Measurements from ENCODE around the gene TRPT1. TPM values are rescaled to one million over a fixed set of nuclear protein-coding genes. Genes with fewer than 3 reads are reported as not detected.
A peak's percentile ranks its signal among the peaks of the same experiment; 100 is the strongest.

Gene TRPT1
- total RNA-seq, 1 donor from 2014 or later: 27.7 TPM

DNA sequence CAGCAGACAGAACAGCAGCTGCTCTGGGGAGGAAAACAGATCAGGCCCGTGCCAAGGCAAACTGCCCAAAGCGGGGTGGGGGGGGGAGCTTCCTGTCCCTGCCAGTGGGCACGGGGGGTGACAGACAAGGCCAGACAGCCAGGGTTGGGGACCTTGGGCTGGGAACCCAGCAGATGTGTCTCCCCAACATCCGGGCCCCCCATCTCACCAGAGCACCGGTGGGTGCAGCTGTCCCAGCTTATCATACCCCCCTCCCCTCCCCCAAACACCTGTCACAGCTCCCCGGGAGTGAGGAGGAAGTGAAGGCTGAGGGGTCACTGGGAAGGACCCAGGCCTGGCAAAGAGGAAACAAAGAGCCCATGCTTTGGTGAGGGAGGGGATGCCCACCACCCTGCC, 19.4 kb upstream of the TRPT1 start:
- Histone ChIP-seq H3K4me3 (peak overlapping the region; percentile 48 to 57), H3K36me3 (peaks cover 0 to 12% of the 10 kb centered on the region in 2 donors), H3K4me1 (peaks cover 44% of the 10 kb centered on the region), H3K27me3 (no peaks in the 10 kb centered on the region), H3K9me3 (no peaks in the 10 kb centered on the region), H3K27ac (peak overlapping the region; percentile 76)
- DNase-seq (ENCODE audit: extremely low spot score in 2 of 2): no peak
- TF ChIP-seq, protein P1, sequence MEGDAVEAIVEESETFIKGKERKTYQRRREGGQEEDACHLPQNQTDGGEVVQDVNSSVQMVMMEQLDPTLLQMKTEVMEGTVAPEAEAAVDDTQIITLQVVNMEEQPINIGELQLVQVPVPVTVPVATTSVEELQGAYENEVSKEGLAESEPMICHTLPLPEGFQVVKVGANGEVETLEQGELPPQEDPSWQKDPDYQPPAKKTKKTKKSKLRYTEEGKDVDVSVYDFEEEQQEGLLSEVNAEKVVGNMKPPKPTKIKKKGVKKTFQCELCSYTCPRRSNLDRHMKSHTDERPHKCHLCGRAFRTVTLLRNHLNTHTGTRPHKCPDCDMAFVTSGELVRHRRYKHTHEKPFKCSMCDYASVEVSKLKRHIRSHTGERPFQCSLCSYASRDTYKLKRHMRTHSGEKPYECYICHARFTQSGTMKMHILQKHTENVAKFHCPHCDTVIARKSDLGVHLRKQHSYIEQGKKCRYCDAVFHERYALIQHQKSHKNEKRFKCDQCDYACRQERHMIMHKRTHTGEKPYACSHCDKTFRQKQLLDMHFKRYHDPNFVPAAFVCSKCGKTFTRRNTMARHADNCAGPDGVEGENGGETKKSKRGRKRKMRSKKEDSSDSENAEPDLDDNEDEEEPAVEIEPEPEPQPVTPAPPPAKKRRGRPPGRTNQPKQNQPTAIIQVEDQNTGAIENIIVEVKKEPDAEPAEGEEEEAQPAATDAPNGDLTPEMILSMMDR (IDR thresholded peaks at IDR 0.05): no peak
- intact Hi-C loops (cut with DNase I): no loop called here

DNA sequence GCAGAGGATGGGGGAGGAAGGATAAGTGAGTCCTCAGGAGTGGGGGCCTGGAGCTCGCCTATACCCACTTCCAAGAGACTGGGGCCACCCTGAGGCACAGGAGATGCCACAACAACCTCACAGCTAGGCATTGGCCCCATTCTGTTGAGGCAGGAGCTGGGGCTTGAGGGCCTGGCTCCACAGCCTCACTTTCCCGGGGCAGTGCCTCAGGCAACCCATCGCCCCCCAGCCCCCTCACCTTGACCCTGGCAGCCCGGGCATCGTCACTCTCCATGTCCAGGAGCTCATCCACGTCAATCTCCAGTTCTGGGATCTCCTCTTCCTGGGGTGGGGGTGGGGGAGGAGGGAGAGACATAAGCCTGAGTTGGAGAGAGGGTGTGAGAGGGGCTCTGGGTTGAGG, 19.0 kb upstream of the TRPT1 start:
- peaks cover 47% of the 10 kb centered on the region for H3K4me1 ChIP-seq
- H3K4me3 ChIP-seq: peak overlapping the region; percentile 48 to 57
- H3K36me3 ChIP-seq: peaks cover 0 to 12% of the 10 kb centered on the region in 2 donors
- TF ChIP-seq, protein P1 (IDR thresholded peaks at IDR 0.05): no peak
- no peak for DNase-seq (ENCODE audit: extremely low spot score in 2 of 2)
- no peaks in the 10 kb centered on the region for H3K27me3 ChIP-seq
- peak overlapping the region; percentile 76 for H3K27ac ChIP-seq
- no peaks in the 10 kb centered on the region for H3K9me3 ChIP-seq
- intact Hi-C loops (cut with DNase I): no loop called here

DNA sequence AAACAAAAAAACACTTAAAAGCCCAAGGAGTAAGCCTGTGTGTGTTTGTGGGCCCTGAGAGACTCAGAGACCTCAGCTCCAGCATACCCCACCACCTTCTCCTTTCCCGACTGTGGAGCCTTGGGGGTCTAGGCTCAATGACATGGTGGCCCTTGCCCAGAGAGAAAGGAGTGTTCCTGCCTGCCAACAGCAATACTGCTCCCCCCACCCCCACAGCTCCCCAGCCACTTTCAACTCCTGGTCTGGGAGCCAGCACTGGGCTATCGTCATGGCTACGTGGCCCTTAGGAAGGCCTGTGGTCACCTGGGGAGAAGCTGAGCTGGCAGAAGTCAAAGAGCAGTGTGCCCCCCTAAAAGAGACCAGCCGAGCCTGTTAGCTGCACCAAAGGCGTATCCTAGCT, 18.1 kb upstream of the TRPT1 start:
- Histone ChIP-seq H3K9me3 (no peaks in the 10 kb centered on the region), H3K4me1 (peaks cover 51% of the 10 kb centered on the region), H3K27me3 (no peaks in the 10 kb centered on the region), H3K27ac (no peak overlapping the region), H3K36me3 (peaks cover 0 to 12% of the 10 kb centered on the region in 2 donors), H3K4me3 (no peak overlapping the region)
- no peak for TF ChIP-seq POLR2A (IDR thresholded peaks at IDR 0.05)
- no peak for TF ChIP-seq POLR2AphosphoS5 (IDR thresholded peaks at IDR 0.05; ENCODE audit: insufficient read depth in 1 of 2, low read depth in 1 of 2)
- TF ChIP-seq, protein P1 (IDR thresholded peaks at IDR 0.05): no peak
- DNase-seq (ENCODE audit: extremely low spot score in 2 of 2): no peak
- intact Hi-C loops (cut with DNase I): no loop called here

DNA sequence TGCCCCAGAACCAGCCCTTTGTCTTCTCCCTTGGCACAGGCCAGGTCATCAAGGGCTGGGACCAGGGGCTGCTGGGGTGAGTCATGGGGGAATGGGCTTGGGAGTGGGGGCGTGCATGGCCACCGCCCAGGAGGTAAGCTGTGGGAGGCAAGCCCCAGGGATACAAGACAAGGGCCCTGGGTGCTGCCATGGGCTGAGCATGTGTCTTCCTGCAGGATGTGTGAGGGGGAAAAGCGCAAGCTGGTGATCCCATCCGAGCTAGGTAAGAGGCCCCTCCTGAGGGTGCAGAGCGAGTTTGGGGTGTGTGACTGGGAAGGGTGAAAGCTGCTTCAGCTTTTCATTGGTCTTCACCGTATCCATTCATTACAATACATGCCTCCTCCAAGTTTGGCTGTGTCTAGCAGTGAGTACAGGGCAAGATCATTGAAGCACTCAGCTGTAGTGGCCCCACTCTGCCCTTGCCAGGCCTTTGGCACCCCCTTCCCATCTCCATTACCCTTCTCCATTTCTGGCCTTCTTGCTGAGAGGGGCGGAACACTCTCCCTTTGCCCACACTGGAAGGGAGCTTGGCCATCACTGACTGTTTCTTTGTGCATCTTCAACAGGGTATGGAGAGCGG, 17.4 kb upstream of the TRPT1 start:
- Histone ChIP-seq H3K4me3 (no peak overlapping the region), H3K4me1 (peaks cover 51% of the 10 kb centered on the region), H3K27ac (peak overlapping the region; percentile 100), H3K27me3 (no peaks in the 10 kb centered on the region), H3K36me3 (peaks cover 0 to 19% of the 10 kb centered on the region in 2 donors), H3K9me3 (no peaks in the 10 kb centered on the region)
- DNase-seq (ENCODE audit: extremely low spot score in 2 of 2): no peak
- TF ChIP-seq, protein P1 (IDR thresholded peaks at IDR 0.05): no peak
- no peak for TF ChIP-seq POLR2AphosphoS5 (IDR thresholded peaks at IDR 0.05; ENCODE audit: insufficient read depth in 1 of 2, low read depth in 1 of 2)
- no peak for TF ChIP-seq POLR2A (IDR thresholded peaks at IDR 0.05)
- intact Hi-C loops (cut with DNase I): no loop called here

DNA sequence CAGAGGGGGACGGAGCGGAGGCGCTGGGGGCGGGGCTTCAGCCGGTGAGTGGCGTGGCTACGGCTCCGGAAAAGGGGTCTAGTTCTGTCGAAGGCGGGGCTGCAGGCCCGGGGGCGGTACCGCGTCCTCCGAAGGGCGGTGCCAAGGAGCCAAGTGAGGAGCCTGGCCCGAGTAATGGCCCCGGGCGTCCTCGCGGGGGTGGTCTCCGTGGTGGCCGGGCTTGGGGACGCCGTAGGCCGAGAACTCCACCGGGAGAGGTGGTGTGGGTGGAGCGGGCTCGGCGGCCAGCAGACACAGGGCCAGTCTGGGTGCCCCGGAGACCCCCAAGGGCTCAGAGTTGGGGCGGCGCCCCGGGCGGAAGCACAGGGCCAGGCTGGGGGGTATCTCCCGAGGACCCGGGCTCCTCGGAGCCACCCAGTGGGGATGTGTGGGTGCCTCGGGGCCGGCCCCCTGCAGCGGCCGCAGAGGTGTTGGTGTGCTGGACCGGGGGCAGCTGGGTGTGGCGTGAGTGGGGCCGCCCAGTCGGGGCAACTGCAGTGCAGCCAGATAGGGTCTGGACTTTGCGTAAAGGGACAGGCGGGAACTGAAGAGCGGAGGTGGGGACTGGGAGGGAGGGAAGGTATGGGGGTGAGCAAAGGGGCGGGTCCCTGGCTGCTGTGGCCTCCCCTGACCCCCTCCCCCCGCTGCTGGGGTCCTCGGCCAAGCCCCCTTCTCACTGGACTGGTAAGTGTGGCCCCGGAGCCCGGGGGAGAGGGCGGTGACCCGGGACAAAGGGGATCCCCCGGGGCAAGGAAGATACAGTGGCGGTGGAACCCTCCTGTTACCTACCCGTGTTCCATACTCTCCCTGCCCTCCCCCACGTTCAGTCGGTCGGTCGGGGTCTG, 15.7 kb upstream of the TRPT1 start:
- H3K36me3 ChIP-seq: peaks cover 0 to 30% of the 10 kb centered on the region in 2 donors
- DNase-seq (ENCODE audit: extremely low spot score in 2 of 2): no peak
- peak overlapping the region; percentile 87 to 99 for H3K4me3 ChIP-seq
- H3K9me3 ChIP-seq: no peaks in the 10 kb centered on the region
- TF ChIP-seq, protein P1 (IDR thresholded peaks at IDR 0.05): no peak
- TF ChIP-seq POLR2AphosphoS5 (IDR thresholded peaks at IDR 0.05; ENCODE audit: insufficient read depth in 1 of 2, low read depth in 1 of 2): peak; percentile 68 to 92
- TF ChIP-seq POLR2A (IDR thresholded peaks at IDR 0.05): peak in 1 of 2 donors; percentile 86
- H3K4me1 ChIP-seq: peaks cover 61% of the 10 kb centered on the region
- H3K27me3 ChIP-seq: no peaks in the 10 kb centered on the region
- peak overlapping the region; percentile 100 for H3K27ac ChIP-seq
- intact Hi-C loops (cut with DNase I): loop anchor here (2.0 kb wide), 1 partner anchor 75 kb away; the partner anchor contains the start of gene TRMT112
